ENCODE data around the gene EIF4G3.

DNA sequence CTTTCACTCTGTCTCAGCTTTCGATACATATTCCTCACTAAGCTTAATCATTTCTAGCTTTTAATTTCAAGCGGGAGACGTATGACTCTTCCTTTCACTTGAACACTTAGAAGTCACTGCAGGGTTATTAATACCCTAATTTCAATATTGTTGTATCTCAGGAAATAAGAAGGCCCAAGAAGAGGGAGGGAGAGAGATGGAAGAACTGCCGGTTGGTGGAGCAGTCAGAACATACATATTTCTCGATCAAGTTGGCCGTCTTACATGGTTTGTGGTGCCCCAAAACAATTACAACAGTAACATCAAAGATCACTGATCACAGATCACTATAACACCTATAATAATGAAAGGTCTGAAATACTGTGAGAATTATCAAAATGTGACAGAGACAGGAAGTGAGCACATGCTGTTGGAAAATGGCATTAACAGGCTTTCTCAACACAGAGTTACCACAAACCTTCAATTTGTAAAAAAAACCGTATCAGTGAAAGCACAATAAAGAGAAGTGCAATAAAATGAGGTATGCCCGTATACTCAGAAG, 244.2 kb downstream of the EIF4G3 start:
- TF ChIP-seq, protein P1, sequence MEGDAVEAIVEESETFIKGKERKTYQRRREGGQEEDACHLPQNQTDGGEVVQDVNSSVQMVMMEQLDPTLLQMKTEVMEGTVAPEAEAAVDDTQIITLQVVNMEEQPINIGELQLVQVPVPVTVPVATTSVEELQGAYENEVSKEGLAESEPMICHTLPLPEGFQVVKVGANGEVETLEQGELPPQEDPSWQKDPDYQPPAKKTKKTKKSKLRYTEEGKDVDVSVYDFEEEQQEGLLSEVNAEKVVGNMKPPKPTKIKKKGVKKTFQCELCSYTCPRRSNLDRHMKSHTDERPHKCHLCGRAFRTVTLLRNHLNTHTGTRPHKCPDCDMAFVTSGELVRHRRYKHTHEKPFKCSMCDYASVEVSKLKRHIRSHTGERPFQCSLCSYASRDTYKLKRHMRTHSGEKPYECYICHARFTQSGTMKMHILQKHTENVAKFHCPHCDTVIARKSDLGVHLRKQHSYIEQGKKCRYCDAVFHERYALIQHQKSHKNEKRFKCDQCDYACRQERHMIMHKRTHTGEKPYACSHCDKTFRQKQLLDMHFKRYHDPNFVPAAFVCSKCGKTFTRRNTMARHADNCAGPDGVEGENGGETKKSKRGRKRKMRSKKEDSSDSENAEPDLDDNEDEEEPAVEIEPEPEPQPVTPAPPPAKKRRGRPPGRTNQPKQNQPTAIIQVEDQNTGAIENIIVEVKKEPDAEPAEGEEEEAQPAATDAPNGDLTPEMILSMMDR (IDR thresholded peaks at IDR 0.05), result no peak
- TF ChIP-seq POLR2AphosphoS5 (IDR thresholded peaks at IDR 0.05; ENCODE audit: insufficient read depth in 1 of 2, low read depth in 1 of 2), result no peak
